A549 treated with RU486 at 1 μM for 4 hours (cell line): ENCODE data around the gene HMGB4. TPM values are rescaled to one million over a fixed set of nuclear protein-coding genes. Genes with fewer than 3 reads are reported as not detected.

Experiments used
- total RNA-seq: library from RNA; stranded (reverse); fragments of 200-300 nt; extraction: Qiagen RNA extraction; gene quantifications from 5 replicates; pipeline ENCODE4 v1.2.3, GENCODE V29; 2022; ENCODE audit warnings: low read depth

HMGB4 gene, protein sequence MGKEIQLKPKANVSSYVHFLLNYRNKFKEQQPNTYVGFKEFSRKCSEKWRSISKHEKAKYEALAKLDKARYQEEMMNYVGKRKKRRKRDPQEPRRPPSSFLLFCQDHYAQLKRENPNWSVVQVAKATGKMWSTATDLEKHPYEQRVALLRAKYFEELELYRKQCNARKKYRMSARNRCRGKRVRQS
- not detected in 5 replicates for total RNA-seq

DNA sequence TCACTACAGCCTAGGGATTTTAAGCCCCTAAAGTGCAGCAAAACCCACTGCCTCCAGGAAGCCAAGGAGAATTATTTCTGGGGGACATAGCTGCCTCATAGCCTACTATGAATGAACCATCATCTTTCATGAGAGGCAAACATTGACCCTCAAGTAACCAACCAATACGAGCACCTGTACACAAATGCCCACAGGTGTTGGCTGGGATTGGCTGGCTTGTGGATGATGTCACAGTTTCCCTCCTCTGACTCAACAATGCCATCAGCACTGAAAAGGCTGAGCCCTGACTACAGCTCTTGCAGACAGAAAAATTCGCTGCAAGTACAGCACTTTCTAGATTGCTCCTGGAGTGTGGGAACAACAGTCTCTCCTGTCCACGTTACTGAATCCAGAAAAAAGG is at the start of gene HMGB4:
Gene HMGB4, plus strand, starts transcription at position 301 of the 400 bp plus-strand sequence. CDS start 113 bp downstream, outside the sequence.

